Neural cell (in vitro differentiated cells): ENCODE data around the gene GPNMB. TPM values are rescaled to one million over a fixed set of nuclear protein-coding genes. Genes with fewer than 3 reads are reported as not detected.
A peak's percentile ranks its signal among the peaks of the same experiment; 100 is the strongest.

ENCODE experiments used
- H2AFZ ChIP-seq: fragments of 200-600, 300-800 bp; sonication (generic), shearing (Covaris generic); 2 replicates; pipeline ENCODE4 v1.6.0; 2014; ENCODE audit warnings: low read depth, mild to moderate bottlenecking, antibody characterized with exemption, low read length, moderate library complexity
- H3F3A ChIP-seq: fragments of 200-600 bp; shearing (Covaris generic); 2 replicates; pipeline ENCODE4 v1.6.1; 2016; ENCODE audit warnings: mild to moderate bottlenecking, moderate library complexity, mixed read lengths, antibody characterized with exemption, low read length; ENCODE audit not compliant: insufficient read depth, poor library complexity, severe bottlenecking
- H3K27ac ChIP-seq: fragments of 200-600, 300-800 bp; sonication (generic), shearing (Covaris generic); 2 replicates; pipeline ENCODE4 v1.5.1; 2014; ENCODE audit warnings: mild to moderate bottlenecking, low read length, moderate library complexity
- H3K27me3 ChIP-seq: fragments of 300-800, 200-600 bp; sonication (generic), shearing (Covaris generic); 2 replicates; pipeline ENCODE4 v1.6.0; 2014; ENCODE audit warnings: mild to moderate bottlenecking, low read depth, low read length, moderate library complexity; ENCODE audit not compliant: insufficient read depth
- H3K36me3 ChIP-seq: fragments of 300-800, 200-600 bp; sonication (generic), shearing (Covaris generic); 2 replicates; pipeline ENCODE4 v1.5.1; 2014; ENCODE audit warnings: mild to moderate bottlenecking, antibody characterized with exemption, low read length, moderate library complexity; ENCODE audit not compliant: insufficient read depth
- H3K4me2 ChIP-seq: fragments of 300-800, 200-600 bp; sonication (generic), shearing (Covaris generic); 2 replicates; pipeline ENCODE4 v1.6.0; 2014; ENCODE audit warnings: mild to moderate bottlenecking, low read length
- H3K4me3 ChIP-seq: fragments of 300-800, 200-600 bp; sonication (generic), shearing (Covaris generic); 2 replicates; pipeline ENCODE4 v1.5.1; 2014; ENCODE audit warnings: mild to moderate bottlenecking, low read length, moderate library complexity
- H3K79me2 ChIP-seq: fragments of 200-600 bp; shearing (Covaris generic); replicated peaks from 2 replicates; pipeline ENCODE4 v1.6.0; 2014; ENCODE audit warnings: mild to moderate bottlenecking, low read length, moderate library complexity; ENCODE audit not compliant: insufficient read depth
- H3K9ac ChIP-seq: fragments of 300-800, 200-600 bp; sonication (generic), shearing (Covaris generic); 2 replicates; pipeline ENCODE4 v1.6.1; 2016; ENCODE audit warnings: mild to moderate bottlenecking, low read length, mixed read lengths
- H3K9me2 ChIP-seq: fragments of 200-600 bp; shearing (Covaris generic); 2 replicates; pipeline ENCODE4 v1.6.1; 2016; ENCODE audit warnings: mild to moderate bottlenecking, low read length, mixed read lengths; ENCODE audit not compliant: insufficient read depth
- H3K9me3 ChIP-seq: fragments of 200-600, 300-800 bp; sonication (generic), shearing (Covaris generic); 2 replicates; pipeline ENCODE4 v1.6.1; 2016; ENCODE audit warnings: mild to moderate bottlenecking, mixed run types, low read length, moderate library complexity, mixed read lengths
- H4K20me1 ChIP-seq: fragments of 200-600 bp; shearing (Covaris generic); 2 replicates; pipeline ENCODE4 v1.6.1; 2016; ENCODE audit warnings: mild to moderate bottlenecking, mixed run types; ENCODE audit not compliant: insufficient read depth
- EP300 ChIP-seq: fragments of 450-650 bp; conservative IDR thresholded peaks from 2 replicates; pipeline ENCODE4 v1.6.1; 2014; ENCODE audit warnings: antibody characterized with exemption, mild to moderate bottlenecking, moderate library complexity; ENCODE audit not compliant: poor library complexity, severe bottlenecking
- EZH2 ChIP-seq: fragments of 200-600, 300-800 bp; shearing (Covaris generic), sonication (generic); IDR thresholded peaks from 2 replicates; pipeline ENCODE4 v1.6.1; 2014; ENCODE audit warnings: antibody characterized with exemption, low read length, borderline replicate concordance, mild to moderate bottlenecking; ENCODE audit not compliant: insufficient read depth, poor library complexity, severe bottlenecking
- MXI1 ChIP-seq: fragments of 450-650 bp; conservative IDR thresholded peaks from 2 replicates; pipeline ENCODE4 v1.6.1; 2014; ENCODE audit warnings: antibody characterized with exemption, mild to moderate bottlenecking; ENCODE audit not compliant: poor library complexity, severe bottlenecking
- POLR2AphosphoS5 ChIP-seq: IDR thresholded peaks from 2 replicates; pipeline ENCODE4 v1.6.1; 2012
- RAD21 ChIP-seq: fragments of 450-650 bp; conservative IDR thresholded peaks from 2 replicates; pipeline ENCODE4 v1.6.1; 2014; ENCODE audit warnings: antibody characterized with exemption, mild to moderate bottlenecking, moderate library complexity
- SMC3 ChIP-seq: fragments of 450-650 bp; conservative IDR thresholded peaks from 2 replicates; pipeline ENCODE4 v1.6.1; 2014; ENCODE audit warnings: antibody characterized with exemption, mild to moderate bottlenecking, moderate library complexity; ENCODE audit not compliant: poor library complexity
- TAF1 ChIP-seq: IDR thresholded peaks from 2 replicates; pipeline ENCODE4 v1.6.1; 2012; ENCODE audit warnings: low read depth
- polyA plus RNA-seq: library from polyadenylated mRNA; depleted of rRNA; stranded (reverse); fragments of >200 nt; gene quantifications from 2 replicates; pipeline ENCODE4 v1.2.3, GENCODE V29; 2014
- TF ChIP-seq, protein P1 (sequence below): IDR thresholded peaks from 2 replicates; pipeline ENCODE4 v1.6.1; 2012; ENCODE audit warnings: borderline replicate concordance
- TF ChIP-seq, protein P2 (sequence below): fragments of 450-650 bp; IDR thresholded peaks from 2 replicates; pipeline ENCODE4 v1.5.1; 2014; ENCODE audit warnings: antibody characterized with exemption, mild to moderate bottlenecking, moderate library complexity; ENCODE audit not compliant: poor library complexity, severe bottlenecking

GPNMB gene
- polyA plus RNA-seq, 1 donor from 2014 or later: not detected

DNA sequence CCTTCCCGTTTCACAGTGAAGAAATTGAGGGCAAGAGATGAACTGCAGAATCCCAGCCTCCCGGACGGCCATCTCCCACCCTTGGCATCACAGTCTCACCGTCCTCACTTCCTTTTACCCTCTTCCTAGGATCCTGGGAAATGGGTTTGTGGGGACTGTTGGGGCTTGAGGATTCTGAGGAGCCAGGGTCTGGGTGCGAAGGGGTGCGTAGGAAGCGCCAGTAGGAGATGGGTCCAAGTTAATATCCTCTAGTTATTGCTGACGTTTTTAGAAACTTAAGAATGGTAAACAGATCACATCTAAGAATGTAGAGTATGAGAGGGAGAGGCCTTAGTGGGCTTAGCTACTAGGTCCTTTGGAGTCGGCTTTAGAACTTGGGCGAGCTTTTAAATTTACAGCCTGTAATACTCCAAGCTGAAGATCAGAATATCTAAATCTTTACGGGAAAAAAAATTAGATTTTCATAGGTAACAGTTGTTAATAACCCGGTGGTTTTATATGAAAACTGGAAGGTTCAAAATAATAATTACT, 53.3 kb downstream of the GPNMB start:
- Histone ChIP-seq H3K4me2 (peak overlapping the region; percentile 98), H3K27ac (peak overlapping the region; percentile 69), H2AFZ (peak overlapping the region; percentile 74), H3F3A (no peaks in the 10 kb centered on the region), H3K9ac (peak overlapping the region; percentile 83), H3K9me2 (no peaks in the 10 kb centered on the region), H3K9me3 (no peaks in the 10 kb centered on the region), H3K4me3 (peak overlapping the region; percentile 80), H3K27me3 (no peaks in the 10 kb centered on the region), H3K36me3 (no peaks in the 10 kb centered on the region), H4K20me1 (no peaks in the 10 kb centered on the region), H3K79me2 (peaks cover 34% of the 10 kb centered on the region)
- TF ChIP-seq, protein P1, sequence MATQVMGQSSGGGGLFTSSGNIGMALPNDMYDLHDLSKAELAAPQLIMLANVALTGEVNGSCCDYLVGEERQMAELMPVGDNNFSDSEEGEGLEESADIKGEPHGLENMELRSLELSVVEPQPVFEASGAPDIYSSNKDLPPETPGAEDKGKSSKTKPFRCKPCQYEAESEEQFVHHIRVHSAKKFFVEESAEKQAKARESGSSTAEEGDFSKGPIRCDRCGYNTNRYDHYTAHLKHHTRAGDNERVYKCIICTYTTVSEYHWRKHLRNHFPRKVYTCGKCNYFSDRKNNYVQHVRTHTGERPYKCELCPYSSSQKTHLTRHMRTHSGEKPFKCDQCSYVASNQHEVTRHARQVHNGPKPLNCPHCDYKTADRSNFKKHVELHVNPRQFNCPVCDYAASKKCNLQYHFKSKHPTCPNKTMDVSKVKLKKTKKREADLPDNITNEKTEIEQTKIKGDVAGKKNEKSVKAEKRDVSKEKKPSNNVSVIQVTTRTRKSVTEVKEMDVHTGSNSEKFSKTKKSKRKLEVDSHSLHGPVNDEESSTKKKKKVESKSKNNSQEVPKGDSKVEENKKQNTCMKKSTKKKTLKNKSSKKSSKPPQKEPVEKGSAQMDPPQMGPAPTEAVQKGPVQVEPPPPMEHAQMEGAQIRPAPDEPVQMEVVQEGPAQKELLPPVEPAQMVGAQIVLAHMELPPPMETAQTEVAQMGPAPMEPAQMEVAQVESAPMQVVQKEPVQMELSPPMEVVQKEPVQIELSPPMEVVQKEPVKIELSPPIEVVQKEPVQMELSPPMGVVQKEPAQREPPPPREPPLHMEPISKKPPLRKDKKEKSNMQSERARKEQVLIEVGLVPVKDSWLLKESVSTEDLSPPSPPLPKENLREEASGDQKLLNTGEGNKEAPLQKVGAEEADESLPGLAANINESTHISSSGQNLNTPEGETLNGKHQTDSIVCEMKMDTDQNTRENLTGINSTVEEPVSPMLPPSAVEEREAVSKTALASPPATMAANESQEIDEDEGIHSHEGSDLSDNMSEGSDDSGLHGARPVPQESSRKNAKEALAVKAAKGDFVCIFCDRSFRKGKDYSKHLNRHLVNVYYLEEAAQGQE: no peak
- TF ChIP-seq, protein P2, sequence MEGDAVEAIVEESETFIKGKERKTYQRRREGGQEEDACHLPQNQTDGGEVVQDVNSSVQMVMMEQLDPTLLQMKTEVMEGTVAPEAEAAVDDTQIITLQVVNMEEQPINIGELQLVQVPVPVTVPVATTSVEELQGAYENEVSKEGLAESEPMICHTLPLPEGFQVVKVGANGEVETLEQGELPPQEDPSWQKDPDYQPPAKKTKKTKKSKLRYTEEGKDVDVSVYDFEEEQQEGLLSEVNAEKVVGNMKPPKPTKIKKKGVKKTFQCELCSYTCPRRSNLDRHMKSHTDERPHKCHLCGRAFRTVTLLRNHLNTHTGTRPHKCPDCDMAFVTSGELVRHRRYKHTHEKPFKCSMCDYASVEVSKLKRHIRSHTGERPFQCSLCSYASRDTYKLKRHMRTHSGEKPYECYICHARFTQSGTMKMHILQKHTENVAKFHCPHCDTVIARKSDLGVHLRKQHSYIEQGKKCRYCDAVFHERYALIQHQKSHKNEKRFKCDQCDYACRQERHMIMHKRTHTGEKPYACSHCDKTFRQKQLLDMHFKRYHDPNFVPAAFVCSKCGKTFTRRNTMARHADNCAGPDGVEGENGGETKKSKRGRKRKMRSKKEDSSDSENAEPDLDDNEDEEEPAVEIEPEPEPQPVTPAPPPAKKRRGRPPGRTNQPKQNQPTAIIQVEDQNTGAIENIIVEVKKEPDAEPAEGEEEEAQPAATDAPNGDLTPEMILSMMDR: no peak
- no peak for TF ChIP-seq MXI1
- TF ChIP-seq EP300: no peak
- TF ChIP-seq SMC3: no peak
- TF ChIP-seq RAD21: no peak
- no peak for TF ChIP-seq POLR2AphosphoS5
- no peak for TF ChIP-seq EZH2
- TF ChIP-seq TAF1: no peak

DNA sequence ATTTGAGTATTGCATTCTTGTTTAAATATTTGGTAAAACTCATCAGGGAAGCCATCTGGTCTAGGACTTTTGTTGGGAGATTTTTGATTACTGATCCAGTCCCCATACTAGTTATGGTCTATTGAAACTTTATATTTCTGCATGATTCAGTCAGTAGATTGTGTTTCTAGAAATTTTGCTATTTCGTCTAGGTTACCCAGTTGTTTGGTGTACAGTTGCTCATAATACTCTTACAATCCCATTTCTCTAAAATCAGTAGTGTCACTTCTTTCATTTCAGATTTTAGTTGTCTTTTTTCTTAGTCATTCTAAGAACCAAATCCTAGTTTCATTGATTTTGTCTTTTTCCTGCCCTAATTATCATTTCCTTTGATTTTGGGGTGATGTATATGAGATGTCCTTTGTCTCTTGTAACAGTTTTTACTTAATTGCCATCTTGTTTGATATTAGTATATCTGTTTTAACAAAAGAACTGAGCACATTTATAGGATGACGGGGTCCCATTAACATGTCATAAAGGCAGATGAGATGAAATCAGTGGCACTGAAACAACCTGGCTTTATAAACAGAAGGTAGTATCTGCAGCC, 60.5 kb downstream of the GPNMB start:
- Histone ChIP-seq H3K36me3 (peaks cover 3% of the 10 kb centered on the region), H3K27me3 (no peaks in the 10 kb centered on the region), H3K9ac (no peak overlapping the region), H3K79me2 (peaks cover 20% of the 10 kb centered on the region), H4K20me1 (no peaks in the 10 kb centered on the region), H3K27ac (no peak overlapping the region), H3K9me3 (no peaks in the 10 kb centered on the region), H3K4me2 (no peak overlapping the region), H3F3A (no peaks in the 10 kb centered on the region), H2AFZ (no peak overlapping the region), H3K4me3 (no peak overlapping the region), H3K9me2 (no peaks in the 10 kb centered on the region)
- TF ChIP-seq EZH2: no peak
